MM.1S (cell line): ENCODE data around the gene FAM240A.

Experiments
- EZH2 ChIP-seq: fragments of 300-600 bp; sonication (generic); optimal IDR thresholded peaks from 2 replicates; pipeline ENCODE3; 2017; ENCODE audit warnings: low read depth, mild to moderate bottlenecking, antibody characterized with exemption, low read length, mixed read lengths
- TF ChIP-seq, protein P1 (sequence below): fragments of 300-600 bp; sonication (generic); IDR thresholded peaks from 2 replicates; pipeline ENCODE4 v1.5.1; 2016; ENCODE audit warnings: antibody characterized with exemption, low read length, mixed read lengths

DNA sequence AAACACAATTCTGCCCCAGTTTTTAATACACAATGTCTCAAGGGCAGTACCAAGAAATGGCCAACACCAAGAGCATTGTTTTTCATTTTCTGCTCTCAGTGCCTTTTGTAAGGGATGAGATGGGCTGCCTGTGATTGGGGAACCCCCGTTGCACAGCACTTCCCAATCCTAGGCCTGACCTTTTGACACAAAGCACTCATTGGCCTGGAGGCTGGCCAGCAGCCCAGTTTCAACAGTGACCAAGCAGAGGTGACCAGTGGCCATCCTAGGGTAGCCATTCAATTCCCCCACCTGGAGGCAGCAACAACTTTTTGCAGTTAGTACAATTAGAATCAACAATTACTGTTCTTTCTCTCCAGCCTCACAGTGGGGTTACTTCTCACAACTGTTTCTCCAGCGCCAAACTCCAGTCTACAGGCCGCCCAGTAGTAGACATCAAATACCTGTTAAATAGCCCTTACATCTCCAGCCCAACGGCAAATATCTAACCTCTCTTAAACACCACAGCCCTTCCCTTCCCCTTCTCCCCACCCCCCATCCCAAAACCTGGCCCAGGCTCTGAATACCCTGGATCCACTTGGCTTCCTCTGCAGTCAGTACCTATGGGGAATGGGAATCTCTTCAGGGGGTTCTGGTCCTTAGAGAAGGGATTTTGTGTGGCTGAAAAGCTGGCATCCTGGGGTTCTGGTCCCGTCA is 37.3 kb upstream of the FAM240A start:
- TF ChIP-seq, protein P1, sequence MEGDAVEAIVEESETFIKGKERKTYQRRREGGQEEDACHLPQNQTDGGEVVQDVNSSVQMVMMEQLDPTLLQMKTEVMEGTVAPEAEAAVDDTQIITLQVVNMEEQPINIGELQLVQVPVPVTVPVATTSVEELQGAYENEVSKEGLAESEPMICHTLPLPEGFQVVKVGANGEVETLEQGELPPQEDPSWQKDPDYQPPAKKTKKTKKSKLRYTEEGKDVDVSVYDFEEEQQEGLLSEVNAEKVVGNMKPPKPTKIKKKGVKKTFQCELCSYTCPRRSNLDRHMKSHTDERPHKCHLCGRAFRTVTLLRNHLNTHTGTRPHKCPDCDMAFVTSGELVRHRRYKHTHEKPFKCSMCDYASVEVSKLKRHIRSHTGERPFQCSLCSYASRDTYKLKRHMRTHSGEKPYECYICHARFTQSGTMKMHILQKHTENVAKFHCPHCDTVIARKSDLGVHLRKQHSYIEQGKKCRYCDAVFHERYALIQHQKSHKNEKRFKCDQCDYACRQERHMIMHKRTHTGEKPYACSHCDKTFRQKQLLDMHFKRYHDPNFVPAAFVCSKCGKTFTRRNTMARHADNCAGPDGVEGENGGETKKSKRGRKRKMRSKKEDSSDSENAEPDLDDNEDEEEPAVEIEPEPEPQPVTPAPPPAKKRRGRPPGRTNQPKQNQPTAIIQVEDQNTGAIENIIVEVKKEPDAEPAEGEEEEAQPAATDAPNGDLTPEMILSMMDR: no peak
- TF ChIP-seq EZH2: no peak
